ENCODE results near the gene PAEP.
A peak's percentile ranks its signal among the peaks of the same experiment; 100 is the strongest.

Gene PAEP

GRCh38 chr9:135580664-135581380 lies 19.3 kb downstream of the PAEP start:
- no peak for DNase-seq

- no peak for DNase-seq
Measured at GRCh38 chr9:135581636-135582426, 20.3 kb downstream of the PAEP start.

- no peak for DNase-seq
Measured at GRCh38 chr9:135582541-135582940, 21.0 kb downstream of the PAEP start.

GRCh38 chr9:135582966-135583687 lies 21.6 kb downstream of the PAEP start:
- no peak for DNase-seq

- DNase-seq: no peak
Measured at GRCh38 chr9:135583688-135584011, 22.1 kb downstream of the PAEP start.

- no peak for DNase-seq
Measured at GRCh38 chr9:135584371-135584770, 22.8 kb downstream of the PAEP start.

- no peak for DNase-seq
Measured at GRCh38 chr9:135584934-135585333, 23.4 kb downstream of the PAEP start.

- DNase-seq: no peak
Measured at GRCh38 chr9:135586601-135587109, 25.1 kb downstream of the PAEP start.

- no peak for DNase-seq
Measured at GRCh38 chr9:135587658-135588057, 26.1 kb downstream of the PAEP start.

- DNase-seq: no peak
Measured at GRCh38 chr9:135588371-135588770, 26.8 kb downstream of the PAEP start.

GRCh38 chr9:135588886-135589595 lies 27.5 kb downstream of the PAEP start:
- no peak for DNase-seq

GRCh38 chr9:135589596-135590485 lies 28.3 kb downstream of the PAEP start:
- no peak for DNase-seq

- DNase-seq: no peak
Measured at GRCh38 chr9:135590486-135591079, 29.0 kb downstream of the PAEP start.

- DNase-seq: no peak
Measured at GRCh38 chr9:135591506-135592330, 30.2 kb downstream of the PAEP start.

GRCh38 chr9:135592331-135592590 lies 30.7 kb downstream of the PAEP start:
- DNase-seq: no peak

- no peak for DNase-seq
Measured at GRCh38 chr9:135592625-135593024, 31.1 kb downstream of the PAEP start.

- DNase-seq: no peak
Measured at GRCh38 chr9:135596211-135596610, 34.7 kb downstream of the PAEP start.

GRCh38 chr9:135600296-135600817 lies 38.8 kb downstream of the PAEP start:
- no peak for DNase-seq

GRCh38 chr9:135601988-135602387 lies 40.4 kb downstream of the PAEP start:
- DNase-seq: no peak

- DNase-seq: peak; percentile 10
Measured at GRCh38 chr9:135602789-135603481, 41.4 kb downstream of the PAEP start.

Measured in NK-92 treated with Interleukin-12 subunit alpha and Interleukin-12 subunit beta, amount 100 ng/mL, for 24 hours (cell line).